Hematopoietic multipotent progenitor cell (in vitro differentiated cells): ENCODE data around the gene PPP1R27. TPM values are rescaled to one million over a fixed set of nuclear protein-coding genes. Genes with fewer than 3 reads are reported as not detected.

ENCODE experiments used
- DNase-seq, 3 donors: peaks; one replicate each; pipeline ENCODE4 v3.0.0-alpha.2; 2011 to 2015; ENCODE audit warnings: low read depth in 2 of 3, low spot score in 2 of 3
- total RNA-seq: library from RNA; depleted of rRNA; stranded (reverse); fragments of >200 nt; gene quantifications from one replicate; pipeline ENCODE4 v1.2.3, GENCODE V29; 2012

PPP1R27 gene
- total RNA-seq, result 1.3 TPM

- DNase-seq, result no peak
Observed at GRCh38 chr17:81834831-81835267, at the start of gene PPP1R27. TSS of gene PPP1R27 (minus strand) at chr17:81835050. CDS start at chr17:81834953, 97 bp downstream.

GRCh38 chr17:81884520-81884919 is 49.7 kb upstream of the PPP1R27 start:
- DNase-seq, result no peak

- no peak for DNase-seq
Observed at GRCh38 chr17:81879121-81879520, 44.3 kb upstream of the PPP1R27 start.

- DNase-seq, result no peak
Observed at GRCh38 chr17:81878294-81878693, 43.4 kb upstream of the PPP1R27 start.

DNA sequence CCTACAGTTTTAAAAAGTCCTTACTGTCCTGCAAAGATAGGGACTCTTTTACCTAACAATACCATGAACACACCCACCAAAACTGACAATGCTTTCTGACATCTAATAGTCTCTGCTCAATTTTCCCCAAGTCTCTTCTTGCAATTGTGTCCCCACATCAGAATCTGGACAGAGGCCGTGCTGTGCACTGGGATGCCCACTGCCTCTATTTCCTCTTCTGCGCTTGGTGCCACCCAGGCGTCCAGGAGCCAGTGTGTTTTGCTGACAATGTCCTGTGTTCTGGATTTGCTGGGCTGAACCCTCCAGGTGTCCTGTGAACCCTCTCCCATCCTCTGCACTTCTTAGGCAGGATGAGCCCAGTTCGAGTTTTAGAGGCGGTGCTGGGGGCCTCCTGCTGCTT is 42.7 kb upstream of the PPP1R27 start:
- no peak for DNase-seq

- peak; percentile 91 to 93 (median 92) for DNase-seq
Observed at GRCh38 chr17:81871387-81872230, 36.8 kb upstream of the PPP1R27 start.

GRCh38 chr17:81870981-81871386 is 36.1 kb upstream of the PPP1R27 start, which contains the start of gene ARHGDIA:
TSS of gene ARHGDIA (minus strand) at chr17:81871337. CDS start at chr17:81869930, 1,407 bp downstream.
- DNase-seq, result no peak

GRCh38 chr17:81870131-81870980 is 35.5 kb upstream of the PPP1R27 start:
- peak in 1 of 3 donors; percentile 44 for DNase-seq

DNA sequence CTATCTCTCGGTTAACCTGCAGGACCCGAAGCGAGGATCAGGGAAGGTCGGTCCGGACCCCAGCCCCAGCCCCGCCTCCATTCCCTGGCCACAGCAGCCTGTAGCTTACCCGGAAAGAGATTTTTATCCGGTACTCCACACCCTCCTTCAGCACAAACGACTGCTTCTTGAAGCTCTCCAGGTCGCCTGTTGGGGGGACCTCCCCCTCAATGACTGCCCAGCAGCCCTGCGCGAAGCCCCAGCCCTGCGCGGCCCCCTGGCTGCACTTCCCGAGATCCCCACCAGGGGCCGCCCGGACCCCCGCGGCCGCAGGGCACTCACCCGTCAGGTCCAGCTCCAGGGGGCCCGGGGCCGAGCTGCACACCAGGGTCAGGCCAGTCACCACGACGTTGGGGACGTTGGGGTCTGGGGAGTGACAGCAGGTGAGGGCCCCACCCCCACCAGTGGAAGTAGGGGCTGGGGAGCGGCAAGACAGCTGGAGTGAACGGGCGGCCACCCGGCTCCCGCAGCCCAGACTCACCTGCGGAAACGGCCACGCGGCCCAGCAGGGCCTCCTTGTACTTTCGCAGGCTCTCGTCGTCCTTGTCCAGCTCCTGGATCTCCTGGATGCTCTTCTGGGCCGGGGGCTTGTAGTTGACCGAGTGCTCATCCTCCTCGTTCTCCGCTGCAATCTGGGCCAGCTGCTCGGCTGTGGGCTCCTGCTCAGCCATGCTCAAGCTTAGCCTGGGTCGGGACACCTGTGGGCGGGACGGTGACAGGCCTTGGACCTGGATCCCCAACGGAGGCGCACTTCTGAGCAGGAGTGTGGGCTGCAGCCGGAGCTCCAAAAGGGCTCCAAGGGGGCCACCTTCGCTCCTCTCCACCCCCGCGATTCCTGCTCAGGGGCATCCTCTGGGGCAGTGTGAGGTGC is 34.6 kb upstream of the PPP1R27 start:
- peak in 2 of 3 donors; percentile 48 to 50 for DNase-seq

DNA sequence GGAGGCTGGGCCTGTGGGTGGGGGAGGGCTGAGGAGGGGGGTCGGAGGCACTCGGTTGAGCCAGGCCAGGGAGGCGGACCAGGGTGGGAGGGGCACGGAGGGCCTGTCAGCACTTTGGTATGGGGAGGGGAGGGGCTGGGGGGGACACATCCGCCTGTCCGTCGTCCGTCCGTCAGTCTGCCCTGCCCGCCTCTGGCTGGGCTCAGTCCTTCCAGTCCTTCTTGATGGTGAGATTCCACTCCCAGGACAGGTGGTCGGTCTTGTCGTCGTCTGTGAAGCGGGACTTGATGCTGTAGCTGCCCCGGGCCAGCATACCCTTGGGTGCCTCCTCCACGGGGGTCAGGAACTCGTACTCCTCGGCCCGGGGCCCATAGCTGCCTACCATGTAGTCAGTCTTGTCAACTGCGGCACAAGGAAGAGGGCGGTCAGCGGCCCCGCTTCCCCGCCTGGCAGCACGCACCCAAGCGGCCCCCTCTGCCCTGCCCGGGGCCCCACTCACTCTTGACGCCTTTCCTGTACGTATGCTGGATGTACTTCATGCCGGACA is 33.9 kb upstream of the PPP1R27 start:
- no peak for DNase-seq

DNA sequence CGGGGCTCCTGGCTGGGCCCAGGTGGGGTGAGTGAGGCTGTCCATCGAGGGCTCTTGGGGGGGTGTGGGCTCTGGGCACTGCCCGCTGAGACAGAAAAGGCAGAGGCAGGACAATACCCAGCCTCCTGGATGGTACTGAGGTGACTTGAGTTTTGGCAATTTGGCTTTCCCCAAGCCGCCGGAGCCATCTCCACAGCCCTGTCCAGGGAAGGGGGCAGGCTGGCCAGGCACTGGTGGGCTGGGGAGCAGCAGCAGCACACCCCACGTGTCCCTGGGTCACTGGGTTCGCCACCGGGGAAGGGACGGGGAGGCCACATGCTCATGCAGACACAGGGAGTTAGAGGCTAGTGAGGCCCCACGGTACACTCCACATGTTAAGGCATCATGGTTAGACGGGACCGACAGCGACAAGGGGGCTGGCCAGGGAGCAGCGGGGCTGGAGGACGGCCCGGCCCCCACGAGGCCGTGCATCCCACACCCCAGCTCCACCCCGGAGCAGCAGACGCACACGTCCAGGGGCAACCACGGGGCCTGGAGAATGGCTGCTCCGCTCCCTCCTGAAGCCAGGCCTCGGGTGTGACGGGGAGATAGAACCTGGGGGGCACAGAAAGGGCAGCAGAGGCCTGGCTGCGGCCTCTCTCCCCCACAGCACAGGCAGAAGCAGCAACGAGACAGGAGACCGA is 33.3 kb upstream of the PPP1R27 start:
- no peak for DNase-seq

- DNase-seq, result peak in 1 of 3 donors; percentile 60
Observed at GRCh38 chr17:81867170-81867990, 32.5 kb upstream of the PPP1R27 start.

DNA sequence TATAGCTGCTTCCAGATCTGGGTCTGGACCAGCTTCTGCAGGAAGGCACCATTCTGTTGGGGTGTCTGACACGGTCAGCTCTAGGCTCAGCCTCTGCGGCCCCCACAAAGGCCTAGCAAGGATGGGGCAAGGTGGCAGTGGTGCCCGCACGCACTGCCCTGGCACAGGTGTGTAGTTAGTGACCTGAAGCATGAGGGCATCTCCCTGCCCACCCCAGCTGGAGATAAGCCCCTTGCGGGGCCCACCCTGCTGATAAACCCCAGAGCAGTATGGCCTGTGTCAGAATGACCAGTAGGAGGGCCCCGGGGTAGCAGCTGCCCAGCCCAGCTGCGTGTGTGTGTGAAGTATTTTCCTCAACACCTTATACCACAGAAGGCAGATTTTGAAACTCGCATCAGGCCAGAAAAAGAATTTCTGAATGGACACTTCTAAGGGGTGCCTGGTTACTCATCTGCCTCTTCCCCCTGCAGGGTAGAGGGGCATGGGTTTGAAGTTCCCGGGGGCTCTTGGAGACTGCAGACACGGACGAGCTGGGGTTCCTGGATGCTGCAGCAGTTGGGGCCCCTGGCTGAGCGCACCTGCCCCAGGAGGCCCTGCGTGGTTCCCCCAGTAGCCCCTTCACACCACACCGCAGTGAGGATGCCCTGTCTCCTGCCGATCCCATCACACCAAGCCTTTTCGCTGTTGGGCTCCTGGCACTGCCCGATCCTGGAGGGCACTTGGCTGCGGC is 31.8 kb upstream of the PPP1R27 start:
- DNase-seq, result peak in 1 of 3 donors; percentile 14

GRCh38 chr17:81865733-81866439 is 31.0 kb upstream of the PPP1R27 start:
- DNase-seq, result peak in 1 of 3 donors; percentile 16

GRCh38 chr17:81865358-81865732 is 30.5 kb upstream of the PPP1R27 start:
- DNase-seq, result peak in 1 of 3 donors; percentile 10

DNA sequence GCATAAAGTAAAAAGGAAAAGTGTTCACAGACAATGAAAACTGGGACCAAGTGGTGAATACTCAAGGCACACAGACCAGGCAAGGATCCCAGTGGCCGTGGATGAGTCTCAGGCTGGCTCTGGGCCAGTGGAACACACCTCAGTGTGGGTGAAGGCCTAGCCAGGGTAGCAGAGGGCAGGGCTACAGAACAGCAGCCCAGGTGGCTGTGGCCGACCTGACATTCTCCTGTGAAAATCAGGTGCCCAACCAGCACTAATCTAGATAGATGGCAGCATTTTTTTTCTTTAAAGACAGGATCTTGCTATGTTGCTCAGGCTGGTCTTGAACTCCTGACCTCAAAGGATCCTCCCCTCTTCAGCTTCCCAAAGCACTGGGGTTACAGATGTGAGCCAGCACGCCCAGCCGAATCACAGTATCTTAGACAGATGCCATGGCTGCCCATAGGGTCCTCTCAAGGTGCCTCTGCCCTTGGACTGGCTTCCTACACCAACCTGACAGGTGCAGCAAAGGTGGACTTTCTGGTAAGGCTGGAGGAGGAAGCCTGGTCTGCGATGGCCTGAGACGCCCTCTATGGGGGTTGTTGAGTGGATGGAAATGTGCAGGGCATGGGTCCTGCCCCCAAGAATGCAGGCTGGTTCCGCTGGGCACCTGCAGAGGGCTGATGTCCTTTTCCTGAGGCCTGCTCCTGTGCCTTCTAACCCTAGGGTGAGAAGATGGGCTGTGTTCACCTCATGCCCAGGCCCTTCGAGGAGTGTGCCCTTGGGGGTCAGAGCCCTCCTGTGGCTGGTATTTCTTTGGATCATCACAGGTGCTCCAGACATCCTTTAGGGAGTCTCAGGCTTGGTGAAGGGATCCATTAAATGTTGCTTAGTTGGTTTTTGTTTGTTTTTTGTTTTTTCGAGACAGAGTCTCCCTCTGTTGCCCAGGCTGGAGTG is 29.3 kb upstream of the PPP1R27 start:
- peak in 1 of 3 donors; percentile 11 for DNase-seq
